ENCODE measurements around the gene ITGA3. TPM values are rescaled to one million over a fixed set of nuclear protein-coding genes. Genes with fewer than 3 reads are reported as not detected.

ITGA3 gene
- total RNA-seq: 7.7 and 9.8 TPM in 2 replicates

DNA sequence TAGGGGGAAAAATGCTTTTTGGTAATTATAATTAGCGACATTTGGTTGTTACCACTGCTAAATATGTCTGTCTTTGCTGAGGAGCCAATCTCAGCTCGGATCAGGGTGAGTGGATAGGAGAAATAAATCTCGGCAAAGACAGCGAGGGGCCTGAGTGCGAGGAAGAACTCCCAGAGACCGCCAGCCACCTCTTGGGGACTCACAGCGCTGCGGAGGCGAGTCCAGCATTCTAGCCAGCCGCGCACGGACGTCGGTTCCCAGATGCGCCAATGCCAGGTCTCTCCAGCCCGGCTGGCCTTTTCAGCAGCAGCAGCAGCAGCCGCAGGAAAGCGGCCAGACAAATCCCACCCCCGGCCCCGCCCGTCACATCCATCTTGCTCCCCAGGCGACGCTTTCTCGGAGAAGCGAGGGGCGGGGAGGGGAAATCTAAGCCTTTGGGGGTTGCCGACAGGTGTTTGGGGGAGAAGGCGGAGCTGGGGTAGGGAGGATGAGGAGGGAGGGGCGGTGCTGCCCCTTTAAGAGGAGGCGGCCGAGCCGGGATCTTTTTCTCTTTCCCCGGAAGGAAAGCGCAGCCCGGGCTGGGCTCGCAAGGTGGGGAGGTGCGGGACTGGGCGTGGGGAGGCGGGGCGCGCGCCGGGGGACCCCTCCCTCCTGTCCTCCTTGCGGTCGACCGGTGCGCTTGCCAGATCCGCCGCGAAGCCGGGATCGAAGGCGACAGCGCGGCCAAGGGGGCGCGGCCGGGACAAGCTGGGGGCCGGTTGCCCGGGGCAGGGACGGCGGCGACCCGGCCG, at the start of gene ITGA3:
TSS of gene ITGA3 (plus strand) at position 685 of the 791 bp plus-strand sequence. CDS start 330 bp downstream, outside the sequence.
- CTCF ChIA-PET: interaction anchor here (1.3 to 1.9 kb wide), 5 partner anchors 28 to 59 kb away, joined by 3 to 11 read pairs (median 5); no protein-coding TSS in a partner anchor
- TF ChIP-seq, protein P1, sequence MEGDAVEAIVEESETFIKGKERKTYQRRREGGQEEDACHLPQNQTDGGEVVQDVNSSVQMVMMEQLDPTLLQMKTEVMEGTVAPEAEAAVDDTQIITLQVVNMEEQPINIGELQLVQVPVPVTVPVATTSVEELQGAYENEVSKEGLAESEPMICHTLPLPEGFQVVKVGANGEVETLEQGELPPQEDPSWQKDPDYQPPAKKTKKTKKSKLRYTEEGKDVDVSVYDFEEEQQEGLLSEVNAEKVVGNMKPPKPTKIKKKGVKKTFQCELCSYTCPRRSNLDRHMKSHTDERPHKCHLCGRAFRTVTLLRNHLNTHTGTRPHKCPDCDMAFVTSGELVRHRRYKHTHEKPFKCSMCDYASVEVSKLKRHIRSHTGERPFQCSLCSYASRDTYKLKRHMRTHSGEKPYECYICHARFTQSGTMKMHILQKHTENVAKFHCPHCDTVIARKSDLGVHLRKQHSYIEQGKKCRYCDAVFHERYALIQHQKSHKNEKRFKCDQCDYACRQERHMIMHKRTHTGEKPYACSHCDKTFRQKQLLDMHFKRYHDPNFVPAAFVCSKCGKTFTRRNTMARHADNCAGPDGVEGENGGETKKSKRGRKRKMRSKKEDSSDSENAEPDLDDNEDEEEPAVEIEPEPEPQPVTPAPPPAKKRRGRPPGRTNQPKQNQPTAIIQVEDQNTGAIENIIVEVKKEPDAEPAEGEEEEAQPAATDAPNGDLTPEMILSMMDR (IDR thresholded peaks at IDR 0.05): no peak
- Mint-ChIP-seq H3K27me3 (peaks cover 21% of the 10 kb centered on the region), H3K4me1 (peaks cover 29% of the 10 kb centered on the region), H3K36me3 (ENCODE audit: low read depth) (no peaks in the 10 kb centered on the region), H3K4me3 (peak within 1 kb of the TSS; percentile 91), H3K27ac (peak within 1 kb of the TSS; percentile 59), H3K9me3 (no peaks in the 10 kb centered on the region)
- DNase-seq (peak; percentile 38), ATAC-seq (ENCODE audit: low read depth) (peak; percentile 64)
- POLR2A ChIA-PET: interaction anchor here (0.5 to 1.8 kb wide), 3 partner anchors 39 to 719 kb away, joined by 3 to 5 read pairs (median 4); no protein-coding TSS in a partner anchor
- intact Hi-C loops (cut with micrococcal nuclease): loop anchor here (1.0 to 2.0 kb wide), 3 partner anchors 28 to 39 kb away; partner anchors contain the start of gene PDK2

DNA sequence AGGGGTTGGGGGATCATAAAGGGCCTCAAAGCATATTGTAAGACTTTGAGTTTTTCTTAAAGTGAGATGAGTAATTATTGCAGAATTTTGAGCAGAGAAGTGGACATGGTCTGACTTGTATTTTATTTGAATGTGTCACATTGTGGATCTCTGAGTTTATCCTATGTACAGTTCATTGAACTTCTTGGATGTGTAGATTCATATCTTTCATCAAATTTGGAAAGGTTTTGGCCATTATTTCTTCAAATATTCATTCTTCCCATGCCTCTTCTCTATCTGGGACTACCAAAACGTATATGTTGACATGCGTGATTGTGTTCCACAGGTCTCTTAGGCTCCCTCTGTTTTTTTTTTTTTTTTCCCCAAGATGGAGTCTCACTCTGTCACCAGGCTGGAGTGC, 46.6 kb upstream of the ITGA3 start:
- no peak overlapping the region for H3K27ac Mint-ChIP-seq
- H3K27me3 Mint-ChIP-seq: peaks cover 14% of the 10 kb centered on the region
- peaks cover 19% of the 10 kb centered on the region for H3K4me1 Mint-ChIP-seq
- DNase-seq: no peak
- peaks cover 17% of the 10 kb centered on the region for H3K9me3 Mint-ChIP-seq
- ChIA-PET CTCF (no interaction called here), POLR2A (no interaction called here)
- no peak overlapping the region for H3K4me3 Mint-ChIP-seq
- H3K36me3 Mint-ChIP-seq (ENCODE audit: low read depth): no peaks in the 10 kb centered on the region
- ATAC-seq (ENCODE audit: low read depth): no peak
- intact Hi-C loops (cut with micrococcal nuclease): no loop called here
- TF ChIP-seq, protein P1 (IDR thresholded peaks at IDR 0.05): no peak

DNA sequence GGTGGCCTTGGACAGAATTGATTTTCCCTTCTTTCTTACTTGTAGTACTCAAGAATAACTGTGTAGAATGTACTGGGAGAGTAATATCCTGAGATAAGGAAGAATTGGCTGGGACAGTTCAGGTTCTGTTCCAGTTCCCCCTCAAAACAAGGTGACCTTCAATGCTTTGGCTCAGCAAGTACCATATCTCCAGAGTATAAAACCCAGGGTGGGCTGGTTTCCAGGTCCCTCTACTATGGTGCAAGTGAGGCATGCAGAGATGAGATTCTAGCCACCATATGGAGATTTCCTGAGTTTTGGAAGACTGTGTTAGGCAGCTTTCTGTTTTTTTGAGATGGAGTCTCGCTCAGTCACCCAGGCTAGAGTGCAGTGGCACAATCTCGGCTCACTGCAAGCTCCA, 42.8 kb upstream of the ITGA3 start:
- Mint-ChIP-seq H3K4me3 (no peak overlapping the region), H3K9me3 (peaks cover 24% of the 10 kb centered on the region), H3K4me1 (no peaks in the 10 kb centered on the region), H3K36me3 (ENCODE audit: low read depth) (no peaks in the 10 kb centered on the region), H3K27me3 (peaks cover 21% of the 10 kb centered on the region), H3K27ac (no peak overlapping the region)
- ATAC-seq (ENCODE audit: low read depth) (no peak), DNase-seq (no peak)
- POLR2A ChIA-PET: no interaction called here
- intact Hi-C loops (cut with micrococcal nuclease): no loop called here
- CTCF ChIA-PET: interaction anchor here (1.5 to 1.6 kb wide), 2 partner anchors 16 to 75 kb away, joined by 3 read pairs; no protein-coding TSS in a partner anchor
- TF ChIP-seq, protein P1 (IDR thresholded peaks at IDR 0.05): no peak

DNA sequence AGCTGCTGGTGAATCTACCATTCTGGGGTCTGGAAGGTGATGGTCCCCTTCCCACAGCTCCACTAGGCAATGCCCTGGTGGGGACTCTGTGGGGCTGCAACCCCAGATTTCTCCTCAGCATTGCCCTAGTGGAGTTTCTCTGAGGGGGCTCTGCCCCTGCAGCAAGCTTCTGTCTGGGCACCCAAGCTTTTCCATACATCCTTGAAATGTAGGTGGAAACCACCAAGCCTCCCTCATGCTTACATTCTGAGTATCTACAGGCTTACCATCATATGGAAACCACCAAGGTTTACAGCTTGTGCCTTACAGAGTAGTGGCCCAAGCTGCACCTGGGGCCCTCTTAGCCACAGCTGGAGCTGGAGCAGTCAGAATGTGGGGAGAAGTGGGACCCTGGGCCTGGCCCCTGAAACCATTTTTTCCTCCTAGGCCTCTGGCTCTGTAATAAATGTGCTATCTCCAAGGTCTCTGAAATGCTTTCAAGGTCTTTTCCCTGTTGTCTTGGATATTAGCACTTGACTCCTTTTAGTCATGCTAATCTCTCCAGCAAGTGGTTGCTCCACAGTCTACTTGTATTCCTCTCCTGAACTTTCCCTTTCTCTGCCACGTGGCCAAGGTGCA, 41.3 kb upstream of the ITGA3 start:
- H3K27ac Mint-ChIP-seq: no peak overlapping the region
- CTCF ChIA-PET: interaction anchor here (1.1 to 1.6 kb wide), 3 partner anchors 17 to 73 kb away, joined by 3 to 4 read pairs (median 3); no protein-coding TSS in a partner anchor
- H3K36me3 Mint-ChIP-seq (ENCODE audit: low read depth): no peaks in the 10 kb centered on the region
- H3K4me1 Mint-ChIP-seq: no peaks in the 10 kb centered on the region
- intact Hi-C loops (cut with micrococcal nuclease): no loop called here
- ATAC-seq (ENCODE audit: low read depth) (no peak), DNase-seq (no peak)
- H3K27me3 Mint-ChIP-seq: peaks cover 19% of the 10 kb centered on the region
- POLR2A ChIA-PET: interaction anchor here (0.6 kb wide), 1 partner anchor 72 kb away, joined by 7 read pairs; no protein-coding TSS in a partner anchor
- peaks cover 19% of the 10 kb centered on the region for H3K9me3 Mint-ChIP-seq
- TF ChIP-seq, protein P1 (IDR thresholded peaks at IDR 0.05): no peak
- H3K4me3 Mint-ChIP-seq: no peak overlapping the region

DNA sequence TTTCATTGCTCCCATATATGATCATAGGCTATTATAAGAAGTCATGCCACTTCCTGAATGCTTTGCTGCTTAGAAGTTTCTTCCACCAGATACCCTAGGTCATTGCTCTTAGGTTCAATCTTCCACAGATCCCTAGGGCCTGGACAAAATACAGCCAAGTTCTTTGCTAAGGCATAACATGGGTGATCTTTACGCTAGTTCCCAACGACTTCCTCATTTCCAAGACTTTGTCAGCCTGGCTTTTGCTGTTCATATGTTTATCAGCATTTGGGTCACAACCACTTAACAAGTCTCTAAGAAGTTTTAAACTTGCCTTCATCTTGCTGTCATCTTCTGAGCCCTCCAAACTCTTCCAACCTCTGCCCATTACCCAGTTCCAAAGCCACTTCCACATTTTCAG, 40.8 kb upstream of the ITGA3 start:
- ATAC-seq (ENCODE audit: low read depth) (no peak), DNase-seq (no peak)
- H3K9me3 Mint-ChIP-seq: peaks cover 19% of the 10 kb centered on the region
- no peak overlapping the region for H3K27ac Mint-ChIP-seq
- TF ChIP-seq, protein P1 (IDR thresholded peaks at IDR 0.05): no peak
- H3K27me3 Mint-ChIP-seq: peaks cover 19% of the 10 kb centered on the region
- POLR2A ChIA-PET: no interaction called here
- no peak overlapping the region for H3K4me3 Mint-ChIP-seq
- no peaks in the 10 kb centered on the region for H3K4me1 Mint-ChIP-seq
- H3K36me3 Mint-ChIP-seq (ENCODE audit: low read depth): no peaks in the 10 kb centered on the region
- intact Hi-C loops (cut with micrococcal nuclease): no loop called here
- CTCF ChIA-PET: no interaction called here

Measured in activated B cell treated with CpG ODN at 0.5 μM for 24 hours (primary cell).